Measurements from ENCODE around the gene POLN.

The POLN gene

DNA sequence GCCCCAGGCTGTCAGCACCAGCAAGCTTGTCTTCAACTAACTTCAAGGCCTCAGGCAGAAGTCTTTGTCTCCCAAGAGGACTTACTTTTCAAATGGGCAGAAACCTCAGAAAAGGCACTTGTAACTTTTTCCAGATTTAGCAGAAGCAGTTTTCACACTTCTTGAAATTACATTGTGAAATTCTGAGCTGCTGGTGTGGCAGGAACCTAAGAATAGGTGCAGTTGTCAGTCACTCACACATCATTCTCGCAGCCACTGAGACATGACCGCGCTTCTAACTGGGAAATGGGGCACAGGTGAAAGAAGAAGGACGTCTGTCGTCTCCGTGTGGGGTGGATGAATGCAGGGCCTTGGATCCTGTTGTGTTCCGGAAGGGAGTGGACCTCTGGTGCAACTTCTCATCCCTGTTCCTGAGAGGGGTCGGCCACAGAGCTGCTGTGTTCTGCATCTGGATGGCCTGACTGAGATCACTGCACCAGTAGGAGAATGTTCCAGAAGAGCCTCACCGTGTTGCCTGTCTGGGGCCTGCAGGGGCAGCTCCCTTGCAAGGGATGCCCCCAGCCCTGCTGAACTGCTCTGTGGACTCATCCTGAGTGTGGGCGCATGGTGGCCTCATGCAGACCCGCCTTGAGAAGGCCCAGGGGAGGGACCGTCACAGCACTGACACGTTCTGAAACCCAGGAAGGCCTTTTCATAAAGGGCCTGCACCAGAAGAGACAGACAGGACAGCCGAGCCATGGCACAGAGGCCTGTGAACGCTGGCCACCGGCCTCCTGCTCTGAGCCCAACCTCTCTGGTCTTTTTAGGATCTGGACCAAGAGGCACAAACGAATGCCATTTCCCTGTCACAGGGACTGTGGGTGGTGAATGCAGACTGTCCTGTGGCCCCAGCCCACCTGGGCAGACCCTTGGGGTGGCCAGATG lies 164.1 kb downstream of the POLN start:
- Histone ChIP-seq H3K27ac (ENCODE audit: low read depth, low read length) (no peak overlapping the region), H3K27me3 (ENCODE audit: control insufficient read depth, insufficient read depth, low read length) (no peaks in the 10 kb centered on the region), H3K9me3 (ENCODE audit: control insufficient read depth, insufficient read depth, low read length) (no peaks in the 10 kb centered on the region), H3K36me3 (ENCODE audit: control insufficient read depth, insufficient read depth, low read length) (no peaks in the 10 kb centered on the region), H3K9ac (ENCODE audit: low read depth, low read length) (no peak overlapping the region), H3K4me3 (ENCODE audit: low read depth, low read length) (no peak overlapping the region), H3K4me1 (ENCODE audit: control insufficient read depth, insufficient read depth, low read length) (no peaks in the 10 kb centered on the region)

DNA sequence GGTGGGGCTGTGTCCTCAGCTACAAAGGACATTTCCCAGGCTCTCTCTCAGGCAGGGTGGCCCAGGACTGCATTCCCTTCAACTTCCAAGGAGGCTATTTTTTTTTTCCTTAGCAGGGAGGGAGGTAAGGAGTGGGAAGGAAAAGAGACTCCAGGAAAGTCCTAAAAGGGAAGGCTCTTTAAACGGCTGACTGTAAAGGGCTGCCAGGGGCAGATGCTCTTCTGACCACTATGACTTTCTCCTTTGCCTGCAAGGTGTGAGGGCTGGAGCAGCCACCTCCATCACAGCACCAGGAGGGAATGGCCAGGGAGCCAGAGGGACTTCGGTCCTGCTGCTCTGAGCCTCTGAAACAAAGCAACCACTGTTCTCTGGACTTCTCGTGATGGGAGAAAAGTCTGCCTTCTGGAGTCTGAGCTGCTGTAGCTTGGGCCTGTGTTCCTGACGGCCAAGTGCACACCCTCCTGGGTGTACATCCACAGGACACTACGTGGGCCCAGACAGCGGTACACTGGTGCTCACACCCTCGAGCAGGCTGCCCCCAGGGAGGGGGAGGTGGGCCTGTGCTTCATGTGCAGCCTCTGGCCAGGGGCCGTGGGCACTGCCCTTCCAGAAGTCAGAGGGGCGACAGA lies 164.9 kb downstream of the POLN start:
- Histone ChIP-seq H3K27ac (ENCODE audit: low read depth, low read length) (no peak overlapping the region), H3K9me3 (ENCODE audit: control insufficient read depth, insufficient read depth, low read length) (no peaks in the 10 kb centered on the region), H3K36me3 (ENCODE audit: control insufficient read depth, insufficient read depth, low read length) (no peaks in the 10 kb centered on the region), H3K9ac (ENCODE audit: low read depth, low read length) (no peak overlapping the region), H3K4me1 (ENCODE audit: control insufficient read depth, insufficient read depth, low read length) (peaks cover 2% of the 10 kb centered on the region; the same call in 1 of the 2 replicates), H3K4me3 (ENCODE audit: low read depth, low read length) (no peak overlapping the region), H3K27me3 (ENCODE audit: control insufficient read depth, insufficient read depth, low read length) (no peaks in the 10 kb centered on the region)

DNA sequence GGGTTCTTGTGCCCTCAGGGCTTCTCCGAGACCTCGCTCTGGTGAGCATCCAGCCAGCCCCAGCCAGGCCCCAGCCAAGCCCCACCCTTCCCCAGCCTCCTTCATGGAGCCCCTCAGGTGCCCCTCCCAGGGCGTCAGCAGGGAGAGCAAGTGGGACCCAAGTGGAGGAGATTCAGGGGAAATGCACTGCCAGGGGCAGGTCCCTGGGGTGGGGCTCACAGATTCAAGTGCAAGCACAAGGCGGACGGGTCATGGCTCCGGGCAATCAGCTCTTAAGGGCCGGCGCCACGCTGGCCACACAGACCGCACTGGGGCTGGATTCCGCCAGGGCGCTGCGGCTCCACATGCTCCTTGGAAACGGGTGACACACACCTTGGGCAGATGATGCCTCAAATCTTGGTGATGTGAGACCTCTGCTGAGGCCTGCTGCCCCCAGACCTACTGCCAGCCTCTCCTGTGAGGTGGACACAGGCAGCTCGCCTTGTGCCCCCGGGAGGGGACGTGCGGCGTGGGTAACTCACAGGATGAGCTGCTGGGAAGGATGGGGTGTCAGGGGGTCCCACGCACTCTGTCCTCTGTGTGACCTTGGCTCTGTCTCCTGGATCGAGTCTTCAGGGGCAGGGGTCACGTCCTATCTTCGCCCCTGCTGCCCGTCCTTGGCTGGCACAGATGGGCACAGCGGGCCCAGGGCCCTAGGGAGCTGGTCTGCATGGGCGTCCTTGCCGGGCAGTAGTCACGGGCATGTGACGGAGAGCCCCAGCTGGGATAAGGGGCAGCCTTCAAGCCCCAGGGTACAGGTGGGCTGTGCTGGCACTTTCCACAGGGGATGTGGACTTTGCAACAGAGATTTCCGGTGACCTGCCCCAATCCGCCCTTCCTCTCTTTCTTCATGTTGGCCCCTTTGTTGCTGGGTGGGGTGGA lies 165.7 kb downstream of the POLN start:
- no peak overlapping the region for H3K9ac ChIP-seq (ENCODE audit: low read depth, low read length)
- no peaks in the 10 kb centered on the region for H3K36me3 ChIP-seq (ENCODE audit: control insufficient read depth, insufficient read depth, low read length)
- H3K9me3 ChIP-seq (ENCODE audit: control insufficient read depth, insufficient read depth, low read length): no peaks in the 10 kb centered on the region
- no peak overlapping the region for H3K4me3 ChIP-seq (ENCODE audit: low read depth, low read length)
- H3K4me1 ChIP-seq (ENCODE audit: control insufficient read depth, insufficient read depth, low read length): peaks cover 10% of the 10 kb centered on the region; the same call in 1 of the 2 replicates
- no peak overlapping the region for H3K27ac ChIP-seq (ENCODE audit: low read depth, low read length)
- H3K27me3 ChIP-seq (ENCODE audit: control insufficient read depth, insufficient read depth, low read length): no peaks in the 10 kb centered on the region

DNA sequence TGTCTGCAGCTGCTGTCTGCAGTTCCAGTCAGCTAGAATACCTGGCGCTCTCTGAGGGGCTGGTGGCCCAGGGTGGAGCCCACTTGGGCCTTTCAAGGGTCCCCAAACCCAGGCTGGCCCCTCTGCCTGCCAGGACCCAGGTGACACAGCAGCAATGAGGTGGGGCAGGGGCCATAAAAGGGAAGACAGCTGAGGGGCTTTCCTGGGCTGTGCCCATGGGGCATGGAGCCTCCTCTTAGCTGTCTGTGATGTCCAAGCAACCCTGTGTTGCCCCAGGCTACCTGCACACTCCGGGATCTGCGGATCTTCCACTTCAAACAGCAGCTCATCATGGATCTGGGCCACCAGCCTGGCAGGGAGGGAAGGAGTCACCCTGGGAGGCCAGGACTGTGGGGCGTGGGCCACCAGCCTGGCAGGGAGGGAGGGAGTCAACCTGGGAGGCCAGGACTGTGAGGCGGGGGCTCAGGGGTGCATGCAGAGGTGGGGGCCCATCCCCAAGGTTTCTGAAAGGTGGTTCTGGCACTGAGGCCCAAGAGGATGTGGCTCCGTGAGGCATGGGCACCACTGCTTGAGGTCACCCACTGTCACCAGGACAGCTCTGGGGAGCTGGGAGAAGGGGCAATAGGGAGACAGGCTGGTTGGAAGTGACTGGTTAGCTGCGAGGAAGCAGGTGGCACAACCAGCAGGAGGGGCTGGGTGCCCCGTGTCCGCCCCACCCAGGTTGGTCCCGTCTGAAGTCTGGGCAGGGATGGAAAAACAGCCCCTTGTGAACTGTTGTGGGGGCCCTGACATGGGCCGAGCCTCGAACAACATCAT lies 166.5 kb downstream of the POLN start:
- Histone ChIP-seq H3K36me3 (ENCODE audit: control insufficient read depth, insufficient read depth, low read length) (no peaks in the 10 kb centered on the region), H3K9me3 (ENCODE audit: control insufficient read depth, insufficient read depth, low read length) (no peaks in the 10 kb centered on the region), H3K27me3 (ENCODE audit: control insufficient read depth, insufficient read depth, low read length) (no peaks in the 10 kb centered on the region), H3K9ac (ENCODE audit: low read depth, low read length) (no peak overlapping the region), H3K4me3 (ENCODE audit: low read depth, low read length) (no peak overlapping the region), H3K27ac (ENCODE audit: low read depth, low read length) (no peak overlapping the region), H3K4me1 (ENCODE audit: control insufficient read depth, insufficient read depth, low read length) (peaks cover 11% of the 10 kb centered on the region; the same call in 1 of the 2 replicates)

DNA sequence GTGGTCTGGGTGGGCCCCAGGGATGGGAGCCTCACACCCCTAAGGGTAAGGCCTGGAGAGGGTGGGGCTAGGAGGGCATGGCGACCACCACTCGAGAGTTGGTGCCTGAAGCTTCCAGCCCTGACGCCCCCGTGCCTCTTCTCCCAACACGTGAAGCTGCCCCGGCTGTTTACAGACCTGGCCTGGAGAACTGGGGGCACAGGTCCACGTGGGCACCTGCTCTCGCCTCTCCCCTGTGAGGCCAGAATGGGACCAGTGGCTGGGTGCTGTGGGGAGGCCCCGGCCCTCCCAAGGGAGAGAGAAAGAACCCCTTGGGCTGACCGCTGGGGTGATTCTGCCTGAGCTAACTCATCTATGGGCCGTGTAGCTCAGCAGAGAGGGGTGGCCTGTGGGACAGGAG lies 167.3 kb downstream of the POLN start:
- no peaks in the 10 kb centered on the region for H3K9me3 ChIP-seq (ENCODE audit: control insufficient read depth, insufficient read depth, low read length)
- no peaks in the 10 kb centered on the region for H3K36me3 ChIP-seq (ENCODE audit: control insufficient read depth, insufficient read depth, low read length)
- H3K27ac ChIP-seq (ENCODE audit: low read depth, low read length): no peak overlapping the region
- no peak overlapping the region for H3K9ac ChIP-seq (ENCODE audit: low read depth, low read length)
- peaks cover 11% of the 10 kb centered on the region; the same call in 1 of the 2 replicates for H3K4me1 ChIP-seq (ENCODE audit: control insufficient read depth, insufficient read depth, low read length)
- no peak overlapping the region for H3K4me3 ChIP-seq (ENCODE audit: low read depth, low read length)
- no peaks in the 10 kb centered on the region for H3K27me3 ChIP-seq (ENCODE audit: control insufficient read depth, insufficient read depth, low read length)

DNA sequence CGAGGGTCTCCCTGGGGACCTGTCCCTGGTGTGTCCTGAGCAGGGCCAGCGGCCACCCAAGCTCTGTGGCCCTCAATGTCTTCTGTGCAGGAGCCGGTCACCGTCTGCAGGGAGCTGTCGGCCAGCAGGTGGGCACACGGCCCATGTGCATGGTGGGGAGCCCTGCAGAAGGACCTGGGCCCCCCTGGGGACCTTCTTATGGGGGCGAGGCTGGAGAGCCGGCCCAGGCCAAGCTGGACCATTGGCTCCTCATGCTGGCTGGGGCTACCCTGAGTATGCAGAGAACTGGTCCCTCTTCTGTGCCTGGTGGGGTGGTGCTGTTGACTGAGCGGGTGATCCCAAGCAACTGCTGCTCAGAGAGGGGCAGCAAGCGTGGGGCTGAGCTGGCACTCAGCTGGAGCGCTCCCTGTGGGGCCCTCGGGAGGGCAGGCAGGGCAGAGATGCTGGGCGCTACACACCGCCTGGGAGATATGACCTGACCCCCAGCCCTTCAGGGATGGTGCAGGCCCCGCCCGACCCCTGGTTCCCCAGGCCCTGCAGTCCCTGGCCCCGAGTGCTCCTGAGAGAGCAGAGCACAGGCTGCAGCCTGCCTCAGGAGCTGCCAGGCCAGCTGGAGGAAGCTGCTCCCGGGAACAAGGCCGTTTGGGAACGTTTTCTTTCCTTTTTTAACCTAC lies 168.0 kb downstream of the POLN start:
- Histone ChIP-seq H3K36me3 (ENCODE audit: control insufficient read depth, insufficient read depth, low read length) (no peaks in the 10 kb centered on the region), H3K27ac (ENCODE audit: low read depth, low read length) (no peak overlapping the region), H3K4me3 (ENCODE audit: low read depth, low read length) (no peak overlapping the region), H3K9me3 (ENCODE audit: control insufficient read depth, insufficient read depth, low read length) (no peaks in the 10 kb centered on the region), H3K4me1 (ENCODE audit: control insufficient read depth, insufficient read depth, low read length) (peaks cover 11% of the 10 kb centered on the region; the same call in 1 of the 2 replicates), H3K27me3 (ENCODE audit: control insufficient read depth, insufficient read depth, low read length) (no peaks in the 10 kb centered on the region), H3K9ac (ENCODE audit: low read depth, low read length) (no peak overlapping the region)

DNA sequence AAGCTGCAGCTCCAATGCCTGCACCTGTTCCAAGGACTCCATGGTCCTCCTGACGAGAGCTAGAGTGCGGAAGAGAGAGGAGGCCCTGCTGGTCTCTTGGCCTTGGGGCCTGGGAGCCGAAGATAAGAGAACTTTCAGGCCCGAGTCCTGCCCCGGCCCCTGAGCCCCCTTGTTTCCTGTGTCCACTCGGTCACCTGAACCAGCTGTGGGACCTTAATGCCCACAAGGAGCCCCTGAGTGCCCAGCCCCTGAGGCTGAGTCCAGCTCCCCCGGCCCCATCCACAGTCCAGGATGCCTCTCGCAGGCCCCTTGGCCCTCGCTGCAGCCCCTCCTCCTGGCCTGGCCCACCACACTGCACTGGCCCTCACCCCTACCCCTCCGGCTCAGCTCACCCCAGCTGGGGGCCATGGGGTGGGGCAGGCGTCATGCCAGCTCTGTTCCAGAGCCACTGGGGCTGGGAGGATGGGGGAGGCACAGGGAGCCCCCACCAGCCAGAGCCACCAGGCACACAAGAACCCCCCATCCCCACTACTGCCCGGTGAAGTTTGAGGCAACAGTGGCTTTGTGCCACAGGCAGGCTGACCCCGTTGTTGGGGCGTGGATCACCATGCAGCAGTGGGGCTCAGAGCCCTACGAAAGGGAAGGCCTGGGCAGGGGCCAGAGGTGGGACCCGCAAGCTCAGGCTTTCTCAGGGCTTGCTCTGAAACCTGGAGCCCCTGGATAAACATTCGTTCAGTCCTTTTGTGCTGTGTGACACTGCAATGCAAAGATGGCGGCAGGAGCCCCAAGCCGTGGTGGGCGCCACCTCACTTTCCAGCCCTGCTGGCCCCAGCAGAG lies 168.7 kb downstream of the POLN start:
- no peaks in the 10 kb centered on the region for H3K9me3 ChIP-seq (ENCODE audit: control insufficient read depth, insufficient read depth, low read length)
- H3K27ac ChIP-seq (ENCODE audit: low read depth, low read length): no peak overlapping the region
- no peaks in the 10 kb centered on the region for H3K36me3 ChIP-seq (ENCODE audit: control insufficient read depth, insufficient read depth, low read length)
- no peak overlapping the region for H3K4me3 ChIP-seq (ENCODE audit: low read depth, low read length)
- no peaks in the 10 kb centered on the region for H3K27me3 ChIP-seq (ENCODE audit: control insufficient read depth, insufficient read depth, low read length)
- no peak overlapping the region for H3K9ac ChIP-seq (ENCODE audit: low read depth, low read length)
- H3K4me1 ChIP-seq (ENCODE audit: control insufficient read depth, insufficient read depth, low read length): peaks cover 11% of the 10 kb centered on the region; the same call in 1 of the 2 replicates

DNA sequence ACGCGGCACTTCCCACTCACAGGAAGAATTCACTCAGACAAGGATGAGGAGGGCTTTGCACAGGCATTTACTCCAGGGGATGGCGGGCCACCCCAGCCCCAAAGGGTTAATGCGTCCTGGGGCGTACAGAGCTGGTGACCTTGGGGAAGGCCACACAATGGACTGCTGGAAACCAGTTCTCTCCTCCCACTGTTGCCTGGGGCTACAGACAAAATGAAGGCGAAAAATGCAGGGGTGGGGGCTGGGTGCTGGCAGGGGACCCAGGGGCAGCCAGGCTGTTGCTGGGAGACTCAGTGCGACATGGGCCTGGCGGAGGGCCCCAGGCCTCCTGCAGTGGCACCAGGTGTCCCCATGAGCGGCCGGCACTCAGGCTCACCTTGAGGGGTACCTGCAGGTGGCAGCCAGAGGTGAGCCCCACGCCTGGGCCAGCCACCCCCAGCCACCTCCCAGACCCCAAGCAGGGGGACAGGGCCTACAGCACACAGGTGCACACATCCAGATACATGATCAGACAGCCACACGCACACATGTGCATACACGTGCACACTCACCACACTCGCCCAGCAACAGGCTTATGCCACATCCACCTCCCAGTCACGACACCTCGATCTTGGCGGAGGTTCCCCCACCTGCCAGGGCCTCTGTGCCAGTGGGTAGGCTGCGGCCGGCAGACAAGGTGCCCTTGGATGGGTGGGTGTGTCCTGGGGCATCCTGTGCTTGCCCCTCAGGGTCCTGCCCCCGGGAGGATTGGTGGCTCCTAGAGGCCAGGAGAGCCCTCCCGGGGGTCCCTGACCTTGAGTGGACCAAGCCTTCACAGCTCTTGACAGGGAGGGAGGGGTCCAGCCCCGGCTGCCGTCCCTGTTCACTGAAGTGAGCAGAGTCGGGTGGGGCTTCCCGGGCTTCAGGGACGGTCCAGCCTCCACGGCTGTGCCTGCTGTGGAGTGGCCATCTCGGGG lies 169.7 kb downstream of the POLN start:
- Histone ChIP-seq H3K36me3 (ENCODE audit: control insufficient read depth, insufficient read depth, low read length) (no peaks in the 10 kb centered on the region), H3K4me3 (ENCODE audit: low read depth, low read length) (no peak overlapping the region), H3K9me3 (ENCODE audit: control insufficient read depth, insufficient read depth, low read length) (no peaks in the 10 kb centered on the region), H3K9ac (ENCODE audit: low read depth, low read length) (no peak overlapping the region), H3K27me3 (ENCODE audit: control insufficient read depth, insufficient read depth, low read length) (no peaks in the 10 kb centered on the region), H3K27ac (ENCODE audit: low read depth, low read length) (no peak overlapping the region), H3K4me1 (ENCODE audit: control insufficient read depth, insufficient read depth, low read length) (peaks cover 11% of the 10 kb centered on the region; the same call in 1 of the 2 replicates)
